Common myeloid progenitor, CD34-positive (primary cell): ENCODE data around the gene SELENOF.
"Not testable (repeated sequence)": the region's sequence is repeated elsewhere in the genome, so short reads cannot be mapped to it uniquely, and the experiment has no call there.

Experiments
- CTCF ChIA-PET: fragments of 350-600 bp; sonication (Branson Sonifier 250); formaldehyde crosslinking; loops from one replicate; lab custom pipeline; 2021; ENCODE audit warnings: antibody characterized with exemption; lab: Charles Lee
- POLR2A ChIA-PET: fragments of 350-600 bp; sonication (Branson Sonifier 250); formaldehyde crosslinking; loops from one replicate; lab custom pipeline; 2021; ENCODE audit warnings: antibody characterized with exemption; lab: Charles Lee
- DNase-seq, 3 donors: peaks; one replicate each; pipeline versions ENCODE4 v3.0.0 to v3.0.0-alpha.2; 2013
- H3K27ac ChIP-seq, 2 experiments: 1 replicate in 1 of 2; 2 replicates in 1 of 2; pipeline ENCODE4 v1.7.0; 2013; ENCODE audit warnings: inconsistent platforms in 2 of 2, low read length in 2 of 2, mild to moderate bottlenecking in 2 of 2, low read depth in 1 of 2, moderate library complexity in 1 of 2; ENCODE audit not compliant: severe bottlenecking in 2 of 2, insufficient read depth in 1 of 2, poor library complexity in 1 of 2
- H3K27me3 ChIP-seq, 5 experiments: replicated peaks in 2 of 5; 1 replicate in 3 of 5; 2 replicates in 2 of 5; pipeline versions ENCODE4 v1.6.1 to v1.7.0; 2013; ENCODE audit warnings: low read length in 4 of 5, mild to moderate bottlenecking in 2 of 5, moderate library complexity in 2 of 5, inconsistent platforms in 1 of 5; ENCODE audit not compliant: insufficient read depth in 5 of 5, control insufficient read depth in 4 of 5
- H3K36me3 ChIP-seq, 4 experiments: 1 replicate in 2 of 4; 2 replicates in 2 of 4; pipeline versions ENCODE4 v1.6.1 to v1.7.0; 2013; ENCODE audit warnings: low read length in 3 of 4, control low read depth in 1 of 4, mild to moderate bottlenecking in 1 of 4; ENCODE audit not compliant: control insufficient read depth in 4 of 4, insufficient read depth in 4 of 4
- H3K4me1 ChIP-seq, 4 experiments: 1 replicate in 3 of 4; 2 replicates in 1 of 4; pipeline versions ENCODE4 v1.6.1 to v1.7.1; 2013; ENCODE audit warnings: low read length in 3 of 4, mild to moderate bottlenecking in 3 of 4, control low read depth in 1 of 4, inconsistent platforms in 1 of 4, moderate library complexity in 1 of 4; ENCODE audit not compliant: control insufficient read depth in 4 of 4, insufficient read depth in 4 of 4; ENCODE audit errors: control extremely low read depth in 1 of 4
- H3K4me3 ChIP-seq, 7 experiments: 1 replicate in 4 of 7; 2 replicates in 3 of 7; pipeline versions ENCODE4 v1.5.1 to v1.7.0; 2013; ENCODE audit warnings: mild to moderate bottlenecking in 7 of 7, low read length in 6 of 7, moderate library complexity in 6 of 7, inconsistent platforms in 2 of 7, low read depth in 2 of 7, control low read depth in 1 of 7; ENCODE audit not compliant: insufficient read depth in 4 of 7, control insufficient read depth in 1 of 7; ENCODE audit errors: extremely low read depth in 1 of 7
- H3K9me3 ChIP-seq, 5 experiments: 1 replicate in 4 of 5; 2 replicates in 1 of 5; pipeline versions ENCODE4 v1.6.1 to v1.7.1; 2013; ENCODE audit warnings: low read length in 4 of 5, mild to moderate bottlenecking in 2 of 5, inconsistent platforms in 1 of 5, low read depth in 1 of 5, moderate library complexity in 1 of 5; ENCODE audit not compliant: control insufficient read depth in 4 of 5, insufficient read depth in 2 of 5; ENCODE audit errors: control extremely low read depth in 1 of 5
- WGBS: methylation state at CpG from one replicate; pipeline ENCODE4 v1.1.5; 2013; ENCODE audit not compliant: insufficient coverage; 5-methylcytosine and 5-hydroxymethylcytosine counted together

SELENOF gene

DNA sequence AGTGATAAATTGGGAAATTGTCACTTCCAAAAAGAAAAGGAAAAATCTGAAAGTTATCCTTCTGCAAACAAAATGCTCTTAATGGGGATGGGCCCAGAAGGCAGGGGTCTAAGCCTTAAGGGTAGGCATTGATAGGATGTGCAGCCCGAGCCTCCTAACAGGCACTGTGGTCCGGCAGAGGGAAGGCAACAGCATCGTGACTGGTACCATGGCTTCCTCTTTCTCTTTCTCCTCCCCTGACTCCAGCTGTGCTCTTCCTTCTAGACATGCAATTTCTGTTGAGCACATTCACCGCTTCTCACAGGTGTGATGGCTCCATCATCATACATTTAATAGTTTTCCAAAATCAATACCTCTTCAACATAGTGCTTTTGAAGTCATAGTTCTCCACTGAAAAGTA lies 91.5 kb downstream of the SELENOF start:
- Histone ChIP-seq H3K27me3 (no peaks in the 10 kb centered on the region), H3K27ac (no peak overlapping the region), H3K9me3 (no peaks in the 10 kb centered on the region), H3K4me1 (peaks cover 0 to 5% (median 0%) of the 10 kb centered on the region in 4 experiments), H3K4me3 (no peak overlapping the region), H3K36me3 (no peaks in the 10 kb centered on the region)
- DNase-seq = peak in 2 of 3 donors; percentile 52 to 62
- CTCF ChIA-PET = no interaction called here
- POLR2A ChIA-PET = no interaction called here
- WGBS = 20% methylated on average over 4 of the region's 4 CpGs

GRCh38 chr1:86821956-86822355 lies 92.0 kb downstream of the SELENOF start:
- CTCF ChIA-PET = no interaction called here
- Histone ChIP-seq H3K36me3 (no peaks in the 10 kb centered on the region), H3K4me3 (no peak overlapping the region), H3K27ac (no peak overlapping the region), H3K27me3 (no peaks in the 10 kb centered on the region), H3K4me1 (peaks cover 0 to 5% (median 0%) of the 10 kb centered on the region in 4 experiments), H3K9me3 (no peaks in the 10 kb centered on the region)
- no CpG with 5 or more reads among the region's 1 CpG for WGBS
- POLR2A ChIA-PET = no interaction called here
- no peak for DNase-seq

GRCh38 chr1:86819970-86820369 lies 94.0 kb downstream of the SELENOF start:
- H3K4me1 ChIP-seq, DNase-seq, H3K4me3 ChIP-seq, H3K9me3 ChIP-seq, H3K27me3 ChIP-seq, POLR2A ChIA-PET, H3K36me3 ChIP-seq, CTCF ChIA-PET, H3K27ac ChIP-seq: not testable (repeated sequence)
- WGBS = no CpG with 5 or more reads among the region's 5 CpGs

GRCh38 chr1:86817246-86817826 lies 96.6 kb downstream of the SELENOF start:
- POLR2A ChIA-PET, CTCF ChIA-PET: not testable (repeated sequence)
- 94% methylated on average over 3 of the region's 5 CpGs for WGBS

DNA sequence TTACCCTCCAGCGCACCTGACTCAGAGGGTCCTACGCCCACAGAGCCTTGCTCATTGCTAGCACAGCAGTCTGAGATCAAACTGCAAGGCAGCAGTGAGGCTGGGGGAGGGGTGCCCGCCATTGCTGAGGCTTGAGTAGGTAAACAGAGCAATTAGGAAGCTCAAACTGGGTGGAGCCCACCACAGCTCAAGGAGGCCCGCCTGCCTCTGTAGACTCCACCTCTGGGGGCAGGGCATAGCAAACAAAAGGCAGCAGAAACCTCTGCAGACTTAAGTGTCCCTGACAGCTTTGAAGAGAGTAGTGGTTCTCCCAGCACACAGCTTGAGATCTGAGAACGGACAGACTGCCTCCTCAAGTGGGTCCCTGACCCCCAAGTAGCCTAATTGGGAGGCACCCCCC lies 99.8 kb downstream of the SELENOF start:
- CTCF ChIA-PET, DNase-seq, H3K27ac ChIP-seq, H3K27me3 ChIP-seq, H3K4me1 ChIP-seq, POLR2A ChIA-PET, H3K4me3 ChIP-seq, H3K9me3 ChIP-seq, H3K36me3 ChIP-seq: not testable (repeated sequence)
- WGBS = 88% methylated on average over 1 of the region's 5 CpGs

More at GRCh38 chr1:86817246-86817826, 96.6 kb downstream of the SELENOF start:
- not testable (repeated sequence) for H3K27me3 ChIP-seq, H3K4me1 ChIP-seq, H3K4me3 ChIP-seq, H3K27ac ChIP-seq, H3K36me3 ChIP-seq, DNase-seq, H3K9me3 ChIP-seq
